ENCODE data around the gene CENPN.

CENPN gene

GRCh38 chr16:80991792-80992430 is 15.1 kb upstream of the CENPN start:
- DNase-seq (ENCODE audit: low spot score): no peak

DNA sequence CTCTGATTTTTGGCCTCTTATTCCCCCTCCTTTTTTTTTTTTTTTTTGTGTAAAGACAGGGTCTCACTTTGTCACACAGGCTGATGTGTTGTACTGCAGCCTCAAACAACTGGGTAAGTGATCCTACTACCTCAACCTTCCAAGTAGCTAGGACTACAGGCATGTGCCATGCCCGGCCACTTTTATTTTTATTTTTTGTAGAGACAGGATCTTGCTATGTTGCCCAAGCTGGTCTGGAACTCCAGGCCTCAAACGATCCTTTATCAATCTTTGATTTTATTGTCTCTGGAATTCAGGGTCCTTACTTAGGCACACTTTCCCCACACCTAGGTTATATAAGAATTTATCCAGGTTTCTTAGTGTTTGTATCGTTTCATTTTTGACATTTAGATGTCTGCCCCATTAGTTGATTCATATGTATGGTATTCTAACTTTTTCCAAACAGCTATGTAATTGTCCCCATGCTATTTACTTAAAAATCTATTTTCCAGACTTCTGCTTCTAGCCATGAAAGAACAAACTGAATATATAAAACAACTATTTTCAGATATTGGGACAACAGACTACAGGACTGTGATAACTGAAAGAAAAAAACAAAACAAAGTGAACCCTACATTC is 14.2 kb upstream of the CENPN start:
- no peak for DNase-seq (ENCODE audit: low spot score)

- DNase-seq (ENCODE audit: low spot score): no peak
Measured at GRCh38 chr16:80993307-80993706, 13.7 kb upstream of the CENPN start.

- no peak for DNase-seq (ENCODE audit: low spot score)
Measured at GRCh38 chr16:80993834-80994233, 13.2 kb upstream of the CENPN start.

GRCh38 chr16:80994451-80994850 is 12.6 kb upstream of the CENPN start:
- DNase-seq (ENCODE audit: low spot score): no peak

DNA sequence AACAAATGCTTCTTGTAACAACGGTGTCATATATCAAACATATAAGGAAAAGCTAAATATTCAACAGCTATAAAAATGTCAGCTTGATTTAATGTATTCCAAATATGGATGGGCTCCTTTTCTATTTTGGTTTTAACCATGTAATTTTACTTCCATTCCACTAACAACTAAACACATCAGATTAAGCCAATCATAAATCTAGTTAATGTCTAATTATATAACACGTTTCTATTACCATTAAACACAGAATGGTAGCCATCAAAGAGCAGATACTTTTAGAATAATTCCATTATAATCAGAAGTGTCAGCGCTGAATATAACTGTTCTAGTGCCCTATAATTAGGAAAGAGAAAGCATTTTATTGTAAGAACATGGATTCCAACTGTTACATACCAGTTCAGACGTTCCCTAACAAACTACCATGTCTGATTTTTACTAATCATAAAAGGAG is 10.3 kb upstream of the CENPN start:
- DNase-seq (ENCODE audit: low spot score): no peak

DNA sequence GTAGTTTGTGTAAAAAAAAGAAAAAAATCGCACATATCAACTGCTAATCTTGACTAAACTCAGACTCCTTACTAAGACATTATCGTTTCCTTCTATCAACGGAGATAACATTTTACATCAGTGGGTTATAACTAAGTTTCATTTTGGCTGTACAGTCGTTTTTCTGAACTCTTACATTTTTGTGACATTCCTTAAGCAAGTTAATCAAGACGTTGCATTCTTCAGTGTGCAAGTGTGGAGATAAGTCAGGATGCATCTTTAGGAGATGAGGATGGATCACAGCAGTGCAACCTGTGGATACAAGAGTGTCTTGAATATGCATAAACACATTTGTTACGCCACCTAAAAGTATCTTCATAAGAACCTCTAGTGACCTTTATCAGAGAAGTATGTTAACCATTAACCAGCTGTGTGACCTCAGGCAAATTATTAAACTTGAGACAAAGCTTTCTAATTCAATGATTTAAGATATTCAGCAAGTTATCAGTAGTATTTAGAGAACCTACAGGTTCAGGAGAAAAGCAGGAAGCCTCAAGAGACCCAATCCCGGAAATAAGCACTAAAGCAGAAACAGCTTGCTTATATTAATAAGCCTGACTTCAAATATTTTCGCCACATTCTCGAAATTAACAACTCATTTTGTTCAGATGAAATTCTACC is 9.7 kb upstream of the CENPN start:
- DNase-seq (ENCODE audit: low spot score): no peak

GRCh38 chr16:80997964-80998620 is 8.9 kb upstream of the CENPN start:
- DNase-seq (ENCODE audit: low spot score): no peak

DNA sequence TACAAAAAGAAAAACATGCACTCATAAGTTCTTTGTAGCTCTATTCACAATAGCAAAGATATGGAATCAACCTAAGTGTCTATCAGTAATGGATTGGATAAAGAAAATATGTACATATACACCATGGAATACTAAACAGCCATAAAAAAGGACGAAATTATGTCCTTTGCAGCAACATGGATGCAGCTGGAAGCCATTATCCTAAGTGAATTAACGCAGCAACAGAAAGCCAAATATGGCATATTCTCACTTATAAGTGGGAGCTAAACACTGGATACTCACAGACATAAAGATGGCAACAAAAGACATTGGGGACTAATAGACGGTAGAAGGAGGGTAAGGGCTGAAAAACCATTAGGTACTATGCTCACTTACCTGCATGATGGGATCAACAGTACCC is 6.1 kb upstream of the CENPN start:
- no peak for DNase-seq (ENCODE audit: low spot score)

GRCh38 chr16:81001330-81001729 is 5.7 kb upstream of the CENPN start:
- DNase-seq (ENCODE audit: low spot score): no peak

DNA sequence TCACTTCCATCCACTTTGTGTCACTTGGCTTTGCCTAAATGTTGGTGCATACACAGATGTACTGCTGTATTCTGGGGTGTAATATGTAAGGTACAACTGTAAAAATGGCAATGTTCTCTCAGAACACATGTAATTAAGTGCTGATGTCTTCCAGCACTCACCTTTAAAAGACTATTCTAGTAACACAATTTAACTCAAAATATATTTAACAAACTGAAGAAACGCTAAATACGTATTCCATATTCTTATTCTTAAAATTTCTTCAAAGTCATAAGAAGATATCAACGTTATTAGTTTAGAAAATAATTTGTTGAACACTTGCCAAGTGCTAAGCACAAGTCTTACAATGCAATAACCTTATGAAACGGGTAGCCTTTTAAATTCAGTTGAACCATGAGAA is 4.0 kb upstream of the CENPN start:
- DNase-seq (ENCODE audit: low spot score): no peak

DNA sequence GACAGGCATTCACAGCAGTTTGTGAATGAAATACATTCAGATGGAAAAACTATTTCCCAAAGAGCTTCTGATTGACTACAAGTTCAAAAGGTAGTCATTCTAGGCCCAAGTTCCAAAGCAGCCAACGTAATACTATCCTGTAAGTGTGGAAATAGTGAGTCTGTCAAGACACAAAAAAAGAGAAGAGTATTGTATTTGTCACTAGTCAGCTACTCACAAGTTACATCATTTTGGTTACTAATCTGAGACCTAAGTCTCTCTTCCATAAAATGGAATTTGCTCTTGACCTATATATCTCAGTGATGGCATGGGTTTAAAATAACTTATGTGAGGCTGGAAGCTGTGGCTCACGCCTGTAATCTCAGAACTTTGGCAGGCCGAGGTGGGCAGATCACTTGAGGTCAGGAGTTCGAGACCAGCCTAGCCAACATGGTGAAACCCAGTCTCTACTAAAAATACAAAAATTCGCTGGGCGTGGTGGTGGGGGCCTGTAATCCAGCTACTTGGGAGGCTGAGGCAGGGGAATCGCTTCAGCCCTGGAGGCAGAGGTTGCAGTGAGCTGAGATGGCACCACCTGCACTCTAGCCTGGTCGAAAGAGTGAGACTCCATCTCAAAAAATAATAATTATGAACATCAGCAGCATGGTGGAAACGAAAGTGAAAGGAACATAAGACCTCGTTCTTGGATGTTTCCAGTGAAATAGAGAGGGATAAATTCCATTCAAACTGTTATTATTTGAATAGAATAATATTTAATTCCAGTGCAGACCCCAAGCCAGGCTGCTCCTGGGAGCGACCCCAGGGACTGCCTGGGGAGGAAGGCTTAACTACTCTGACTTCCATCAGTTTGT is 3.2 kb upstream of the CENPN start:
- no peak for DNase-seq (ENCODE audit: low spot score)

DNA sequence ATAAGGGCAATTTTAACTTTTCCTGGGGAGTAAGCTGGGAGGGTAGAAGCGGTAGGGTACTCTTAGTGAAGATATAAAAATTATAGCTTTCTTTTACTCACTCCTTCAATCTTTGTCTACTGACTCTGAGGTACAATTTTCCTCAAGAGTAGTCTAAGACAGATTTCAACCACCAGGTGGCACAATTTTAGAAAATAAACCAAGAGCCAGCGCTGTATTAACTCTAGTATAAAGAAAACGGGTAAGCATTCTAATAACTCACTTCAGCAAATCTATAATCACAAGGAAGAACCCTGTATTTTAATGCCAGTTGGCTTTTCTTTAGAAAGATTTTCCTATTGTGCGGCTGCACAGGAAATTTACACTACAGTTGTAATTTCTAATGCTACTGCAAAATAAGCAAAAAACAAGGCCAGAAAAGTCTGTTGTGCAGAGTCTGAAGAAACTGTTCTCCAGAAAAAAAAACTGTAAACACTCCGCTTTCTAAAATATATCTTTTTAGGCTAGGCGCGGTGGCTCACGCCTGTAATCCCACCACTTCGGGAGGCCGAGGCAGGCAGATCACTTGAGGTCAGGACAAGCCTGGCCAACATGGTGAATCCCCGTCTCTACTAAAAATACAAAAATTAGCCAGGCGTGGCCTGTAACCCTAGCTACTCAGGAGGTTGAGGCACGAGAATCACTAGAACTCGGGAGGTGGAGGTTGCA is 2.2 kb upstream of the CENPN start:
- peak; percentile 75 for DNase-seq (ENCODE audit: low spot score)

GRCh38 chr16:81005610-81006161 is 1.3 kb upstream of the CENPN start:
- DNase-seq (ENCODE audit: low spot score): no peak

- no peak for DNase-seq (ENCODE audit: low spot score)
Measured at GRCh38 chr16:81006211-81006812, 702 bp upstream of the CENPN start.

DNA sequence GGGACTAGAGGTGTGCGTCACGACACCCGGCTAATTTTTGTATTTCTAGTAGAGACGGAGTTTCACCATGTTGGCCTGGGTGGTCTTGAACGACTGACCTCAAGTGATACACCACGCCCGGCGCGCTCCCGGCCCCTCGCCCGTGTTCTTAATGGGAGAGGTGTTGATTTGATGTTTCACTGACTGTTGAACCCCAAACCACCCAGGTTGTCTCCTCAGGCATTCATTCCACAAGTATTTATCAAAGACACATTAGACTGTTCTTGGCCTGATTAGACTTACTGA is 1.4 kb downstream of the CENPN start:
- DNase-seq (ENCODE audit: low spot score): no peak

DNA sequence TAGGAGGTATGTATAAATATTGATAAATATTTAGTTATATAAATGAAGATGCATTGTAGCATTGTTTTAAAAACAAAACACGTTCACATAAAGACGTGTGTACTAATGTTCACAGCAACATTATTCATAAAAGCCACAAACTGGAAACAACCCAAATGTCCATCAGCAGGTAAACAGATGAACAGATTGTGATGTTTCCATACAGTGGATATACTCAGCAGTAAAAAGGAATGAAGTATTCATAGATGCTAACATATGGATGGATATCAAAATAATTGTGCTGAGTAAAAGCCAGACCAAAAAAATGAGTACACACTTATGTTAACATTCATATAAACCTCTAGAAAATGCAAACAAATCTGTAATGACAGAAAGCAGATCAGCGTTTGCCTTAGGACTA is 6.0 kb downstream of the CENPN start:
- no peak for DNase-seq (ENCODE audit: low spot score)

DNA sequence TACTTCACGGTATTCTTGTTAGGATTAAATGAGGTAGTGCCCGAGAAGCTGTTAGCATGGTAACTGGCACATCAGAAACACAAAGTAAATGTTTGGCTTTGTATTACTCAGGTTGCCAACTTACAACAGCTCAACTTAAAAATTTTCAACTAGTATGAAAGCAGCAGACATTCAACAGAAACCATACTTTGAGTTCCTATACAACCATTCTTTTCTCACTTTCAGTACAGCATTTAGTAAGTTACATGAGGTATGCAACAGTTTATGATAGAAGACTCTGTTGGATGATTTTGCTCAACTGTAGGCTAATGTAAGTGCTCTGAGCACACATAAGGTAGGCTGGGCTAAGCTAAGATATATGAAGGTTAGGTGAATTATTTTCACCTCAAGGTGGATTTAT is 7.7 kb downstream of the CENPN start:
- no peak for DNase-seq (ENCODE audit: low spot score)

GRCh38 chr16:81018496-81018895 is 11.5 kb downstream of the CENPN start:
- peak; percentile 86 for DNase-seq (ENCODE audit: low spot score)

DNA sequence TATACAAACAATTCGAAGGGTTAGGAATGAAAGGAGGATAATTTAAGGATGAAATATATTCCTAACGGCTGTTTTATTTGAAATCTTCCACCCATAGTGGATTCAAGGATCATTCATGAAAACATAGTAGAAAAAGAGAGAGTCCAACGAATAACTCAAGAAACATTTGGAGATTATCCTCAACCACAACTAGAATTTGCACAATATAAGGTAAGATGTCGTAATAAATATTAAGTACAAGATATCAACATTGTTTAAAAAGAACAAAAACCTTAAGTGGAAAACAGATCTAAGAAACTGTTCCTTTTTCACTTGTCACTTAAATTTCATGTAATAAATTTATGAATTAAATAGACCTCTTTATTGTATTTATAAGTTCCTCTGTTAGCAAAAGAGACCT is 19.4 kb downstream of the CENPN start:
- DNase-seq (ENCODE audit: low spot score): no peak
